ENCODE measurements around the gene KIAA0232. TPM values are rescaled to one million over a fixed set of nuclear protein-coding genes. Genes with fewer than 3 reads are reported as not detected.
"Not testable (repeated sequence)": the region's sequence is repeated elsewhere in the genome, so short reads cannot be mapped to it uniquely, and the experiment has no call there.

Gene KIAA0232
- total and polyA plus RNA-seq, 11 donors, result 20.0 to 78.4 (median 67.7) TPM

- Histone ChIP-seq H3K4me1 (peaks cover 0 to 21% (median 10%) of the 10 kb centered on the region in 12 donors), H3K4me3 (no peak overlapping the region), H3K27me3 (no peaks in the 10 kb centered on the region), H3K9me3 (peaks cover 0 to 4% (median 0%) of the 10 kb centered on the region in 12 donors), H3K36me3 (peaks cover 0 to 54% (median 37%) of the 10 kb centered on the region in 9 donors), H3K27ac (peak overlapping the region in 2 of 12 donors; percentile 30 to 32)
- DNase-seq, result no peak
- 78 to 86% (median 85%) methylated on average over 3 of the region's 3 CpGs for WGBS, 4 donors
- peak in 3 of 4 donors; percentile 62 to 75 (median 68) for ATAC-seq
- intact Hi-C loops (cut with DNase I), result loop anchor here in 2 of 10 donors (5.0 kb wide), 2 partner anchors 43 to 183 kb away; no protein-coding TSS in a partner anchor
- TF ChIP-seq POLR2A (IDR thresholded peaks at IDR 0.05) (no peak), CTCF (IDR thresholded peaks at IDR 0.05) (no peak)
Observed at GRCh38 chr4:6834867-6835266, 52.3 kb downstream of the KIAA0232 start.

- H3K27me3 ChIP-seq; intact Hi-C loops (cut with DNase I); H3K27ac ChIP-seq; H3K9me3 ChIP-seq; DNase-seq; ATAC-seq; H3K4me3 ChIP-seq: not testable (repeated sequence)
- Histone ChIP-seq H3K36me3 (peaks cover 0 to 48% (median 31%) of the 10 kb centered on the region in 9 donors), H3K4me1 (peaks cover 2 to 27% (median 14%) of the 10 kb centered on the region in 12 donors)
- WGBS, 4 donors, result 95 to 99% (median 98%) methylated on average over 4 of the region's 4 CpGs
Observed at GRCh38 chr4:6835616-6836015, 53.1 kb downstream of the KIAA0232 start.

- H3K4me3 ChIP-seq; H3K27me3 ChIP-seq; H3K9me3 ChIP-seq; ATAC-seq; intact Hi-C loops (cut with DNase I); H3K27ac ChIP-seq; DNase-seq: not testable (repeated sequence)
- 97 to 99% (median 97%) methylated on average over 13 to 34 of the region's 34 CpGs for WGBS, 4 donors
- peaks cover 0 to 41% (median 22%) of the 10 kb centered on the region in 9 donors for H3K36me3 ChIP-seq
- H3K4me1 ChIP-seq, result peaks cover 4 to 39% (median 21%) of the 10 kb centered on the region in 12 donors
Observed at GRCh38 chr4:6837106-6837505, 54.6 kb downstream of the KIAA0232 start.

- H3K27me3 ChIP-seq, result no peaks in the 10 kb centered on the region
- peak in 2 of 4 donors; percentile 6 to 25 for ATAC-seq
- intact Hi-C loops (cut with DNase I), result no loop called here
- TF ChIP-seq POLR2A (IDR thresholded peaks at IDR 0.05) (no peak), CTCF (IDR thresholded peaks at IDR 0.05) (no peak)
- no peak overlapping the region for H3K4me3 ChIP-seq
- peaks cover 4 to 39% (median 21%) of the 10 kb centered on the region in 12 donors for H3K4me1 ChIP-seq
- H3K9me3 ChIP-seq, result peaks cover 0 to 4% (median 0%) of the 10 kb centered on the region in 12 donors
- DNase-seq, result no peak
- WGBS, 4 donors, result 65 to 75% (median 71%) methylated on average over 4 of the region's 4 CpGs
- H3K36me3 ChIP-seq, result peaks cover 0 to 42% (median 18%) of the 10 kb centered on the region in 9 donors
- peak overlapping the region; percentile 21 to 87 (median 70) for H3K27ac ChIP-seq
Observed at GRCh38 chr4:6839579-6839978, 57.1 kb downstream of the KIAA0232 start.

- ATAC-seq (peak; percentile 80 to 95 (median 89)), DNase-seq (peak in 4 of 5 donors; percentile 30 to 45 (median 44))
- intact Hi-C loops (cut with DNase I), result loop anchor here in 1 of 10 donors (10.0 kb wide), 1 partner anchor 46 kb away; no protein-coding TSS in a partner anchor
- Histone ChIP-seq H3K36me3 (peaks cover 0 to 44% (median 18%) of the 10 kb centered on the region in 9 donors), H3K9me3 (peaks cover 0 to 4% (median 0%) of the 10 kb centered on the region in 12 donors), H3K4me1 (peaks cover 4 to 39% (median 24%) of the 10 kb centered on the region in 12 donors), H3K27me3 (no peaks in the 10 kb centered on the region), H3K4me3 (no peak overlapping the region), H3K27ac (peak overlapping the region; percentile 21 to 87 (median 70))
- 31 to 40% (median 33%) methylated on average over 8 of the region's 8 CpGs for WGBS, 4 donors
- TF ChIP-seq POLR2A (IDR thresholded peaks at IDR 0.05) (no peak), CTCF (IDR thresholded peaks at IDR 0.05) (no peak)
Observed at GRCh38 chr4:6840062-6840976, 57.8 kb downstream of the KIAA0232 start.
